ENCODE results near the gene HMX1.

HMX1 gene

GRCh38 chr4:8866421-8866820 lies 5.2 kb downstream of the HMX1 start:
- Histone ChIP-seq H3K27ac (replicated peaks) (no peak overlapping the region), H3K27me3 (ENCODE audit: insufficient read depth, poor library complexity, severe bottlenecking) (peaks cover 85% of the 10 kb centered on the region), H3K4me3 (replicated peaks; ENCODE audit: insufficient read depth, low read length) (no peak overlapping the region)
- TF ChIP-seq POLR2AphosphoS5 (IDR thresholded peaks at IDR 0.05; ENCODE audit: low read depth) (no peak), SPI1 (IDR thresholded peaks at IDR 0.05; ENCODE audit: borderline replicate concordance, low read depth) (no peak), REST (IDR thresholded peaks at IDR 0.05; ENCODE audit: insufficient replicate concordance, low read depth) (no peak), GABPA (IDR thresholded peaks at IDR 0.05; ENCODE audit: low read depth) (no peak)
- TF ChIP-seq, protein P1, sequence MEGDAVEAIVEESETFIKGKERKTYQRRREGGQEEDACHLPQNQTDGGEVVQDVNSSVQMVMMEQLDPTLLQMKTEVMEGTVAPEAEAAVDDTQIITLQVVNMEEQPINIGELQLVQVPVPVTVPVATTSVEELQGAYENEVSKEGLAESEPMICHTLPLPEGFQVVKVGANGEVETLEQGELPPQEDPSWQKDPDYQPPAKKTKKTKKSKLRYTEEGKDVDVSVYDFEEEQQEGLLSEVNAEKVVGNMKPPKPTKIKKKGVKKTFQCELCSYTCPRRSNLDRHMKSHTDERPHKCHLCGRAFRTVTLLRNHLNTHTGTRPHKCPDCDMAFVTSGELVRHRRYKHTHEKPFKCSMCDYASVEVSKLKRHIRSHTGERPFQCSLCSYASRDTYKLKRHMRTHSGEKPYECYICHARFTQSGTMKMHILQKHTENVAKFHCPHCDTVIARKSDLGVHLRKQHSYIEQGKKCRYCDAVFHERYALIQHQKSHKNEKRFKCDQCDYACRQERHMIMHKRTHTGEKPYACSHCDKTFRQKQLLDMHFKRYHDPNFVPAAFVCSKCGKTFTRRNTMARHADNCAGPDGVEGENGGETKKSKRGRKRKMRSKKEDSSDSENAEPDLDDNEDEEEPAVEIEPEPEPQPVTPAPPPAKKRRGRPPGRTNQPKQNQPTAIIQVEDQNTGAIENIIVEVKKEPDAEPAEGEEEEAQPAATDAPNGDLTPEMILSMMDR (IDR thresholded peaks at IDR 0.05; ENCODE audit: insufficient read depth, low read length): no peak
- no peak for DNase-seq (ENCODE audit: low read depth in 1 of 2, low spot score in 1 of 2)

- DNase-seq (ENCODE audit: low read depth in 1 of 2, low spot score in 1 of 2): no peak
- TF ChIP-seq POLR2AphosphoS5 (IDR thresholded peaks at IDR 0.05; ENCODE audit: low read depth) (no peak), GABPA (IDR thresholded peaks at IDR 0.05; ENCODE audit: low read depth) (no peak), REST (IDR thresholded peaks at IDR 0.05; ENCODE audit: insufficient replicate concordance, low read depth) (no peak), SPI1 (IDR thresholded peaks at IDR 0.05; ENCODE audit: borderline replicate concordance, low read depth) (no peak)
- TF ChIP-seq, protein P1 (IDR thresholded peaks at IDR 0.05; ENCODE audit: insufficient read depth, low read length): no peak
- H3K4me3 ChIP-seq (replicated peaks; ENCODE audit: insufficient read depth, low read length): no peak overlapping the region
- peaks cover 88% of the 10 kb centered on the region for H3K27me3 ChIP-seq (ENCODE audit: insufficient read depth, poor library complexity, severe bottlenecking)
- H3K27ac ChIP-seq (replicated peaks): no peak overlapping the region
Measured at GRCh38 chr4:8865681-8866310, 5.8 kb downstream of the HMX1 start.

- Histone ChIP-seq H3K27me3 (ENCODE audit: insufficient read depth, poor library complexity, severe bottlenecking) (peaks cover 87% of the 10 kb centered on the region), H3K27ac (replicated peaks) (no peak overlapping the region), H3K4me3 (replicated peaks; ENCODE audit: insufficient read depth, low read length) (no peak overlapping the region)
- TF ChIP-seq POLR2AphosphoS5 (IDR thresholded peaks at IDR 0.05; ENCODE audit: low read depth): no peak
- TF ChIP-seq, protein P1 (IDR thresholded peaks at IDR 0.05; ENCODE audit: insufficient read depth, low read length): no peak
- no peak for DNase-seq (ENCODE audit: low read depth in 1 of 2, low spot score in 1 of 2)
Measured at GRCh38 chr4:8864912-8865680, 6.5 kb downstream of the HMX1 start.
